GM18502 (cell line): ENCODE data around the gene SORCS2.
"Not testable (repeated sequence)": the region's sequence is repeated elsewhere in the genome, so short reads cannot be mapped to it uniquely, and the experiment has no call there.

Source experiments
- ATAC-seq: cut with Tn5 transposase; IDR thresholded peaks from one replicate; pipeline ENCODE4 v1.9.1; 2021; ENCODE audit warnings: mild to moderate bottlenecking; ENCODE audit not compliant: unreplicated experiment, poor library complexity

Gene SORCS2

DNA sequence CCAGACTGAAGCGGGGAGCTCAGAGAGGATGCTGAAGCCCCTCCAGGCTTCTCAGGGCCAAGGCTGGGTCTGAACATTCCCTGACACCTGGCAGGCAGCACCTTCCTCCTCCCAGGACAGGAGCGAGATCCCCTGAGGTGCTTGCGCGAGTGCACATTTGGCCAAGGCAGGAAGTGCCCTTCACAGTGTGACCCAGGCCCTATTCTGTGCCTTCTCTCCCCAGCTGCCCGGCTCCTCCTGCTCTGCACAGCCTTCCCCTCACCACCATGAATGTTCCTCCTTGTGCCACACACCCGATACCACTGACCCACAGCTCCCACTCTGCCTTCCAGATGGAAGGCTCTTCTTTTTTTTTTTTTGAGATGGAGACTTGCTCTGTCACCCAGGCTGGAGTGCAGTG, 259.5 kb downstream of the SORCS2 start:
- ATAC-seq: no peak

DNA sequence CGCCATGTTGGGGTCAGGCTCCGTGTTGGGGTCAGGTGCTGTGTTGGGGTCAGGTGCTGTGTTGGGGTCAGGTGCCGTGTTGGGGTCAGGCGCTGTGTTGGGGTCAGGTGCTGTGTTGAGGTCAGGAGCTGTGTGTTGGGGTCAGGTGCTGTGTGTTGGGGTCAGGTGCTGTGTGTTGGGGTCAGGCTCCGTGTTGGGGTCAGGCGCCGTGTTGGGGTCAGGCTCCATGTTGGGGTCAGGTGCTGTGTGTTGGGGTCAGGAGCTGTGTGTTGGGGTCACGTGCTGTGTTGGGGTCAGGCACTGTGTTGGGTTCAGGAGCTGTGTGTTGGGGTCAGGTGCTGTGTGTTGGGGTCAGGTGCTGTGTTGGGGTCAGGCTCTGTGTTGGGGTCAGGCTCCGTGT, 260.5 kb downstream of the SORCS2 start:
- not testable (repeated sequence) for ATAC-seq

DNA sequence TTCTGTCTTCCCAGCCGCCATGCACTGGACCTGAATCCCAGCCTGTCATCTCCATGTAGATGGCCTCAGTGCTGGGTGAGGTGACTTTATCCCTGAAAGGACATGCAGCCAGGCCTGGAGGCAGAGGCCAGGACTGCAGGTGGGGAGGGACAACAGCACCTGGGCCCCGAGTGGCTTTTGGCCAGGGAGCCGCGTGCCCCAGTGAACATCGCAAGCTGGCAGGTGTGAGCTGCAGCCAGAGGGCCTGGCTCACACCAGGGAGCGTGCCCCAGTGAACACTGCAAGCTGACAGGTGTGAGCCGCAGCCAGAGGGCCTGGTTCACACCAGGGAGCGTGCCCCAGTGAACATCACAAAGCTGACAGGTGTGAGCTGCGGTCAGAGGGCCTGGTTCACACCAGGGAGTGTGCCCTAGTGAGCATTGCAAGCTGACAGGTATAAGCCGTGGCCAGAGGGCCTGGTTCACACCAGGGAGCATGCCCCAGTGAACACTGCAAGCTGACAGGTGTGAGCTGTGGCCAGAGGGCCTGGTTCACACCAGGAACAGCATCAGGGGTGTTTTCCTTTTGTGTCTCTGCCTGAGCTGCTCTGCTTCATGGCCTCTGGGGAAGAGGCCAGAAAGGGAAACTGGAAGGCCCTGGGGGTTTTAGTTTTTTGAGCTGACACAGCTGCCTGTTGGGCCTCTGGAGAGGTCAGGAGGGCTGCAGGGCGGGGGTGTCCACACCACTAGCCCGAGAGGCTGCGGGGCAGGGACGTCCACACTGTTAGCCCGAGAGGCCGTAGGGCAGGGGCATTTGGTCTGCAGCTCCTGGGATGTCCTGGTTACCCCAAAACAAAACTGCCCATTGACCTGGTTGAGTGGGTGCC, 265.1 kb downstream of the SORCS2 start:
- ATAC-seq: no peak

GRCh38 chr4:7458066-7458425, 265.7 kb downstream of the SORCS2 start:
- no peak for ATAC-seq

GRCh38 chr4:7458477-7458876, 266.1 kb downstream of the SORCS2 start:
- ATAC-seq: no peak

GRCh38 chr4:7459471-7459870, 267.1 kb downstream of the SORCS2 start:
- ATAC-seq: no peak

DNA sequence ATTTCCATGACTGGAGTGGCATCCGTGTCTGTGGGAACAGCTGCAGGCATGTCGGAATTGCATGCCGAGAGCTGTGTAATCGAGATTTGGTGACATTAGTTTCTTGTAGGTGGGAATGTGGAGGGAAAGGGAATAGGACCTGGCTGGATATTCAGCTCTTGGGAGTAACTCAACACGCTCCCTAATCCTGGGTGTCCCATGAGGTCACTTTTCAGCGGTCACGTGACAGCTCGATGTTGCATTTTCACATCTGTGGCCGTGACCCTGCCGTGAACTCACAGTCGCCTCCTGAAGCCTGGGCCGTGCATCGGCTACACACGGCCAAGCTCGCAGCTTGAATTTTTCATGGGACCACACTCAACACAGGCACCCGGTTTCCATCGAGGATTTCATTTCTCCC, 268.2 kb downstream of the SORCS2 start:
- no peak for ATAC-seq

DNA sequence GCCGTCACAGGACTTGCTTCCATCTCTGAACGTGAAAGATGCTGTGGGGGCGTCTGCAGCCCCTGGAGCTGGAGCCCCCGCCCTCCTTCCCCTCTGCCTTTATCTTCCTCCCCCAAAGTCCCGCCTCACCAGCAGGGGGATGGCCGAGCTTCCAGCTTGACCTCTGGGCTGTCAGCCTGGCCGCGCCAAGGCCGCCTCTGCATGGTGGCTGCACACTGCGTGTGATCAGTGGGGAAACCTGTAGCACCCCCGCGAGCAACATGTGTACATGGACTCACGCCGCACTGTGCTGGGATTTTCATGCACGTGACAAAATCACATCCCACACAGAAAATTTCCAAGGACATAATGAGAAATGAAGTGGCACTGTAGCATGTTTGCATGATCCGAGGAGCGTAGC, 268.9 kb downstream of the SORCS2 start:
- ATAC-seq: no peak

DNA sequence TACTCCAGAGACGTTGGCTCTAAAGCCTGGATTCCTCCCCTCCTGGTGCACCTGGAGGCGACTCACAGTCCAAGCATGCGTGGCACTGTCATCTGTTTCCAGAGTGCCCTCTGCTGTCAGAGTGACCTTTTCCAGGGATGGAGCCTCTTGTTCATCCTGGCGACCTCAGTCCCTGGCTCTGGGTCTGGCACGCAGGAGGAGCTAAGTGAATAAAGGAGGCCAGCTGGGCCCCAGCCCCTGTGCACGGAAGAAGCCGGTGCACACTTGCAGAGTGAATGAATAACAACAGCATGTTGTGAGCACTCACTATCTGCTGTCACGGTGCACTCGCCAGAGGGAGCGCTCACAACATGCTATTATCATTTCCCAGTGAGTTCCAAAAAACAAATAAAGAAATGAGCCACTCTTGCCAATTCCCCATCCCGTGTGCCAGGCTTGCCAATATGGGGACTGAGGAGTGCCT, 270.2 kb downstream of the SORCS2 start:
- ATAC-seq: no peak

- ATAC-seq: no peak
Observed at GRCh38 chr4:7463566-7464258, 271.4 kb downstream of the SORCS2 start.

- ATAC-seq: no peak
Observed at GRCh38 chr4:7464259-7464655, 271.9 kb downstream of the SORCS2 start.

GRCh38 chr4:7465017-7465416, 272.7 kb downstream of the SORCS2 start:
- ATAC-seq: no peak

- ATAC-seq: no peak
Observed at GRCh38 chr4:7466215-7466614, 273.9 kb downstream of the SORCS2 start.

DNA sequence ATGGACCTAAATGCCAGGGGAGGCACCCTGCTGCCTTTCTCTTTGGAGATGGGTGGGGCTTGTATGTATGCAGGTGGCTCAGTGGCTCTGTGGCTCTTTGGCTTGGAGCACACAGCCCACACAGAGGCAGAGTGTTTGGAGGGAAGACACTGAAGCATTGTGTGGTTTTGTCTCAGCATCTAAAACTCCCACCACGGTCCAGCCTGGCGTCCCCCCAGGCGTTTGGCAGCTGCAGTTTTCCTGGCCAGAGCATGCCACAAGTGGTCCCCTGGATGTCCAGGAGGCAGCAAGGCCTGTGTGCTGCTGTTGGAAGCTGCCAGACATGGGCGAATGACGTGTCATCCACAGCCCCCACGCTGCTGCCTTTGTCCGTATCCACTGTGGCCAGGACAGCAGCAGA, 274.6 kb downstream of the SORCS2 start:
- no peak for ATAC-seq

DNA sequence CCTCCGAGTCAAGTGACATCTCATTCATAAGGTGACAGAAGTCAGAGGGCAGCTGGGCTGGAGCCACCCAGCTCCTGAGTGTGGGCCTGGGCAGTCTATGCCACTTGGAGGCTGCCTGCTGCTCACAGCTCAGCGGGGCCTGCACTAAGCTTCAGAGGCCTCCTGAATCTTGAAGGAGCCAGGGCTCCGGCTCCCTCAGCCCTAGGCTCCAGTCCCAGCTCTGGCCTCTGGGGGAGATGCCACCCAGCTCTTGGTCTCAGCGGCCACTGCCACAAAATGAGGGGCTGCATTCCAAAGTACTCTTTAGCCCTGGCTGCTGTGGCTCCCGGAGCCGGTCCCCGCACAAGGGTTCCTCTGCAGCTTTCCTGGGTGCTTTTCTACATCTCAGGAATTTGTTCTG, 275.1 kb downstream of the SORCS2 start:
- ATAC-seq: no peak

DNA sequence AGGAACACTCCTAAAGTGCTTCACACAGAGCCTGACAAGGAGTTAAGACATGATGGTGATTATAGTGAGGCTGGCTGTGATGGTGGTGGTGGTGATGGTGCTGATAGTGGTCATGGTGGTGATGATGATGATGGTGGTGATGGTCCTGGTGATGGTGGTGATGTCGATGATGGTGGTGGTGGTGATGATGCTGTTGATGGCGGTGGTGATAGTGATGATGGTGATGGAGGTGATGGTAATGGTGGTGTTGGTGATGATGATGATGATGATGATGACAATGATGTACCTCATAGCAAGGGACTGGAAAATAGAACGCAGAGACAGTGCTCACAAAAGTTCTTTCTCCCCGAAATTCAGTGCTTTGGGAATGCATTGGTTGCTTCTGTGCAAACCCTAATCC, 276.7 kb downstream of the SORCS2 start:
- no peak for ATAC-seq

DNA sequence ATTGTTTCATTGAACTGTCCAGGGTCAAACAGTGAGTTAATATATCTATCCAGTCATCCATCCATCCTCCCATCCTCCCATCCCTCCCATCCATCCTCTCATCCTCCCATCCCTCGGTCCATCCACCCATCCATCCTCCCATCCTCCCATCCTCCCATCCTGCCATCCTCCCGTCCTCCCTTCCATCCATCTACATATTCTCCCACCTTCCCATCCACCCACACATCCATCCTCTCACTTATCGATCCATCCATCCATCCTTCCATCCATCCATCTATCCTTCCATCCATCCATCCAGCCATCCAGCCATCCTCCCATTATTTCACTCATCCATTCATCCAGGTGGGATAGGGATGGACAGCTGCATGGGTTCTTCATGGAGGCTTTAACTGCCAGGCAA, 277.8 kb downstream of the SORCS2 start:
- ATAC-seq: no peak

- no peak for ATAC-seq
Observed at GRCh38 chr4:7470522-7471128, 278.3 kb downstream of the SORCS2 start.

DNA sequence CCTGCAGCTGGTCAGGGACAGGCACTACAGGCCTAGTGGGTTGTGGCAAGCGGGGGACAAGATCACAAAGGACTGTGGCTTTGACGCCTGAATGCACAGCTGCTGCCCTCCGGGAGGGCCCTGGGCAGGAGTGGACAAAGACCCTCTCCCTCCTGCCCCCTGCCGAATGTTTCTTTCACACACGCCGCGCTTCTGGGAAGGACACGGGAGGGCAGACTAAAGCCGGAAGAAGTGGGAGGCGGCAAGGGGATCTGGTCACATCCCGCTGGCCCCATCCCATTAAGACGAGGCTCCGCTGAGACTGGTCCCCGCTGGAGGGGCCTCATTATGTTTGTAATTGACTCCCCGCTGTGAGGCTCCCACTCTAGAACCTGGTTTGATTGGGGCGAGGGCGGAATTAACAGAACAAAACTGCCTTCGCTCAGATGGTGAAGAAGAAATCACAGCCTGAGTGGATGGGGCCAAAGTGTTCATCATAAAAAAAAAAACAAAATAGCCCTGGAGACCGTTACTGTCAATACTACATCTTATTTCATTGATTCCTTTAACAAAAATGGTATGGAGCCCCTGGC, 280.2 kb downstream of the SORCS2 start:
- no peak for ATAC-seq

DNA sequence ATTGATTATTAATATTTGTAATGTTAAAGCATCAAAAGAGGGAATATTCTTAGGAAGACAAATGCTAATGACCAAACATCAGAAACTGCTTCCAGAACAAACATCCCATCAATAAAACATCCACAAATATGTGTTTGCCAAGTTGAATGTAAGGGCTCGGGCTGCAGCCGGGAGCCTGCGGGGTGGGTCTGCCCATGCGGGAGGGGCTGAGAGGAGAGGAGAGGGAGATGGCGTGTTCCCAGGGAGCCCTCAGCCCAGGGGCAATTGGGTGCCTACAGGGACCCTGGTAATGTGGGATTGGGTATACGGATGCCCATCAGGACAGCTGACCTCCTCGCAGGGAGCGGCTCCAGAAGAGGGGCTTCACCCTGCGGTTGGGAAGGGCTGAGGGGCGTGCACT, 280.7 kb downstream of the SORCS2 start:
- ATAC-seq: no peak

- no peak for ATAC-seq
Observed at GRCh38 chr4:7474320-7474719, 282.0 kb downstream of the SORCS2 start.
